Cardiac fibroblast (primary cell): ENCODE data around the gene TRPM8.
A peak's percentile ranks its signal among the peaks of the same experiment; 100 is the strongest.
"Not testable (repeated sequence)": the region's sequence is repeated elsewhere in the genome, so short reads cannot be mapped to it uniquely, and the experiment has no call there.

ENCODE experiments used
- DNase-seq, 2 donors: peaks; one replicate each; pipeline versions ENCODE4 v3.0.0 to v3.0.0-alpha.2; 2010; ENCODE audit warnings: low read depth in 2 of 2
- H3K4me3 ChIP-seq, 2 donors: replicated peaks in 1 of 2; 1 replicate in 1 of 2; 2 replicates in 1 of 2; pipeline ENCODE4 v1.5.1; 2011; ENCODE audit warnings: low read depth in 2 of 2, low read length in 2 of 2, mild to moderate bottlenecking in 2 of 2, moderate library complexity in 1 of 2
- TF ChIP-seq, protein P1 (sequence below): IDR thresholded peaks from one replicate; pipeline ENCODE4 v1.5.1; 2011; ENCODE audit warnings: low read depth, mild to moderate bottlenecking, low read length, inconsistent platforms

The TRPM8 gene

DNA sequence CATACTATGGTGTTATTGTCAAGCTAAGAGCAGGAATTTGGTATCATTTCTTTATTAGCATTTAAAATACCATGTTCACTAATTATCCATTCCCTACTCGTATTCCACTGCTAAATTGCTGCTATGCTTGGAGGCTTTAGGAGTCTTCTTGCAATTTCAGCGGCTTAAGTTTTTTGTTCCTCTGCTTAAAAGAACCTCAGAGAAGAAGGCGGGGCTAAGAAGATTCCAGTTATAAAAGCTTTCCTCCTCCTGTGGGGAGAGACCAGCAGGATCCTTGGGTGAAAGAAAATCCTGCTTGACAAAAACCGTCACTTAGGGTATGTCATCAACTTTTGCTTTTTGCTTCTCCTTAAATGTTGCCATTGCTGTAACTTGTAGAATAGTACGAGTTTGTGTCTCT is at the start of gene TRPM8:
Gene TRPM8 (plus strand): TSS at position 258 of the 400 bp plus-strand sequence. CDS start 9,165 bp downstream, outside the sequence.
- DNase-seq: no peak
- TF ChIP-seq, protein P1, sequence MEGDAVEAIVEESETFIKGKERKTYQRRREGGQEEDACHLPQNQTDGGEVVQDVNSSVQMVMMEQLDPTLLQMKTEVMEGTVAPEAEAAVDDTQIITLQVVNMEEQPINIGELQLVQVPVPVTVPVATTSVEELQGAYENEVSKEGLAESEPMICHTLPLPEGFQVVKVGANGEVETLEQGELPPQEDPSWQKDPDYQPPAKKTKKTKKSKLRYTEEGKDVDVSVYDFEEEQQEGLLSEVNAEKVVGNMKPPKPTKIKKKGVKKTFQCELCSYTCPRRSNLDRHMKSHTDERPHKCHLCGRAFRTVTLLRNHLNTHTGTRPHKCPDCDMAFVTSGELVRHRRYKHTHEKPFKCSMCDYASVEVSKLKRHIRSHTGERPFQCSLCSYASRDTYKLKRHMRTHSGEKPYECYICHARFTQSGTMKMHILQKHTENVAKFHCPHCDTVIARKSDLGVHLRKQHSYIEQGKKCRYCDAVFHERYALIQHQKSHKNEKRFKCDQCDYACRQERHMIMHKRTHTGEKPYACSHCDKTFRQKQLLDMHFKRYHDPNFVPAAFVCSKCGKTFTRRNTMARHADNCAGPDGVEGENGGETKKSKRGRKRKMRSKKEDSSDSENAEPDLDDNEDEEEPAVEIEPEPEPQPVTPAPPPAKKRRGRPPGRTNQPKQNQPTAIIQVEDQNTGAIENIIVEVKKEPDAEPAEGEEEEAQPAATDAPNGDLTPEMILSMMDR: no peak
- H3K4me3 ChIP-seq: no peak within 1 kb of the TSS

DNA sequence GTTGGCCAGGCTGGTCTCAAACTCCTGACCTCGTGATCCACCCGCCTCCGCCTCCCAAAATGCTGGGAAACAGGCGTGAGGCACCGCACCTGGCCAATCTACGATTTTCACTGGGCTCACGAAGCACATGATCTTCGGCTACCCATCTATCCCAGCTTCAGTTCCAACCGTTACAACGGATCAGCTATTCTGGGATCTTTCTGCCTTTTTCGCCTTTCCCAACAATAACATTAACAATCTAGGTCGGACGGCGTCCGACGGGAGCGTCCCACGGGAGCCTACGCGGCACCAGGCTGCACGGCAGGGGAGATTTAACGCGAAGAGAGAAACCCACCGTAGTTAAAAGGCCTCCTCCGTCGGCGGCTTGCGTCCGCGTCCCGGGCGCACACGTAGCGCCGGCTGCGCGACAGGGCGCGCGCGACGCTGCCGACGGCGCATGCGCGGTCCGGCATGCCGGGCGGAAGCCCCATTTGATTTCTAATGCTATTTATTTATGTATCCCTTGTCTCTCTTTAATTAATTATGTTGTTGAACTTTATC is 49.1 kb upstream of the TRPM8 start, which contains the start of gene MSL3B:
Gene MSL3B (minus strand): TSS at position 394 of the 540 bp plus-strand sequence.
- TF ChIP-seq, protein P1: no peak
- peak; percentile 67 to 69 for DNase-seq
- peak within 1 kb of the TSS; percentile 60 to 64 for H3K4me3 ChIP-seq

DNA sequence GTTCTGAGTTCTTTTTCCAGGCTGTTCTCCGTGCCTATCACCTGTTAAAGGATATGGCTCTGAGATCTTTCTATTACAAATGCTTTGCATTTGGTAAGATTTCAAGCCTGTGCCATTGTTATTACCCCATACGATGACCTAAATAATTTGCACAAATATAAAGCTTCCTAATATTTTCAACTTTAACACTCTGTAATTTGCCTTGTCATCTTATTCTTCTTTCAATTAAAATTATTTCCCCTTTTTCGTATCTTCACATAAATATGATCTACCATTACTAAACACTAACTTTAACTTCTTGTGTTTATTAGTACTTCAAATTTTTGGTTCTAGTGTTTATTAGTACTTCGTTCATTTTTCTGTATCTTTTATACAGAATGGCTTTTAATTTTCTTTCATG is 45.7 kb upstream of the TRPM8 start:
- TF ChIP-seq, protein P1: no peak
- DNase-seq: no peak
- H3K4me3 ChIP-seq: no peak overlapping the region

DNA sequence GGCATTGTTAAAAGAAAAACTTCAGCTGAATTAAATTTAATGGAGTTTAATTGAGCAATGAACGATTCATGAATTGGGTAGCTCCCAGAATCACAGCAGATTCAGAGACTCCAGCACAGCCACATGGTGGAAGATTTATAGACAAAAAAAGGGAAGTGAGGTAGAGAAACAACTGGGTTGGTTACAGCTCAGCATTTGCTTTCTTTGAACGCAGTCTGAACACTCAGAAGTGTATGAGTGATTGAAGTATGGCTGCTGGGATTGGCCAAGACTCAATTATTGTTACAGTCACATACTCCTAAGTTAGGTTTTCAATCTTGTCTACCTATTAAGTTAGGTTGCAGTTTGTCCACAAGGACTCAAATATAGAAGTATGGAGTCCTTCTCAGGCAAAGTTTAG is 45.0 kb upstream of the TRPM8 start:
- DNase-seq, H3K4me3 ChIP-seq: not testable (repeated sequence)

DNA sequence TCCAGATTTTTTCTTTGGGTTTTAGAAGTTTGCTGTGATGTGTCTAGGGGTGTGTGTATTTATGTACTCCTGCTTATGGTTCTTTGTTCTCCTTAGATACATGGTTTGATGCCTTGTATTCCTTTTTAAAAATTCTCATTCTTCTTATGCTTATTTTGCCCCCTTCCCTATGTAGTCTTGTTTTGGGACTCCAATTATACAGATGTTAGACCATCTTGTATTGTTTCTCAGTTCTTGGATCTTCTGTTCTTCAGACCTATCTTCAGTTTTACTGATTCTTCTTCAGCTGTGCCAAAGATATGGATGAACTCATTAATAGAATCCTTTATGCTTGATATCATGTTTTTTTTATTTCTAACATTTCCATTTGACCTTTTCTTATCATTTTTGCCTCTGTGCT is 34.8 kb upstream of the TRPM8 start:
- TF ChIP-seq, protein P1: no peak
- H3K4me3 ChIP-seq: no peak overlapping the region
- DNase-seq: peak in 1 of 2 donors; percentile 5

DNA sequence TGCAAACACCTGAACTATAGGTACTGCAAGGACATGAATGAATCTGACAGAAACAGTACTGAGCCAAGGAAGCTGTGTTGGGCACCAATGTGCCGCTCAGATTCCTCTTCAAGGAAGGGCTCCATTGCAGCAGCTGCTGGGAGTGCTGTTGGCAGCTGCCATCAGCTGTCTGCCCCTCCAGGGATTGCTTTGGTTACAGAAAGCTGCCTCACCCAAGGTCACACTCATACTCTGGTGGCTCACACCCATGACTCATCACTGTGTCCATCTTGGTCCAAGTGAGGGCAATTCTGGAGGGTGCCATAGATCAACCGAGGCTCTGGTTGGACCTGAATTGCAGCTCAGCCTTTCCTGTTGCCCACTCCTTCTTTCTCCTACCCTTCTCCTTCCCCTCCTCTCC is 24.4 kb upstream of the TRPM8 start:
- no peak overlapping the region for H3K4me3 ChIP-seq
- no peak for DNase-seq
- TF ChIP-seq, protein P1: no peak

DNA sequence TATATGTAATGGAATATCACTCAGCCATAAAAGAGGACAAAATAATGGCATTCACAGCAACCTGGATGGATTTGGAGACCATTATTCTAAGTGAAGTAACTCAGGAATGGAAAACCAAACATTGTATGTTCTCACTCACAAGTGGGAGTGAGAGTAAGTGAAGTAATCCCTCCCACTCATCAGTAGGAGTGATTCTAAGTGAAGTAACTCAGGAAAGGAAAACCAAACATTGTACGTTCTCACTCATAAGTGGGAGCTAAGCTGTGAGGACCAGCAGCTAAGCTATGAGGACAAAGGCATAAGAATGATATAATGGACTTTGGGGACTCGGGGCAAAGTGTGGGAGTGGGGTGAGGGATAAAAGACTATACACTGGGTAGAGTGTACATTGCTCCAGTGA is 20.9 kb upstream of the TRPM8 start:
- not testable (repeated sequence) for H3K4me3 ChIP-seq, DNase-seq

DNA sequence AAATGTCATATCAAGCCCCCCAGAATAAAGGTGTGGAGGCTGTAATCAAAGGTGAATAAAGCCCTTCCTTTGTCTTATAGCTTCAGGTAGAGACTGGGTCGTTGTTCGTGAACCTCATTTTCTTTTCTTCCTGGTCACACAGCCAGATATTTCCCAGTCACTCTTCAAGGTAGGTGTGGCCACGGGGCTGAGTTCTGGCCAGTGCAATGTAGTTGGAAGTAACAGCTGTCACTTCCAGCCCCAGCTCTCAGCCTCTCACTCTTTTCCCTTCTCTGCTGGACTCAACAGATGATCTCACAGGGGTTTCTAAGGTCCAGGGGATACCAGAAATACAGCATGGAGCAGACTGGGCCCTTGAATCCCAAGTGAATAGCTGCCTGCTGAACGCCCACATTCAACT is 15.8 kb upstream of the TRPM8 start:
- DNase-seq: no peak
- H3K4me3 ChIP-seq: no peak overlapping the region
- TF ChIP-seq, protein P1: no peak
